ENCODE measurements around the gene SIK3. TPM values are rescaled to one million over a fixed set of nuclear protein-coding genes. Genes with fewer than 3 reads are reported as not detected.
"Not testable (repeated sequence)": the region's sequence is repeated elsewhere in the genome, so short reads cannot be mapped to it uniquely, and the experiment has no call there.

Gene SIK3
- total RNA-seq, 1 experiment from 2014 or later, result 34.4 TPM

DNA sequence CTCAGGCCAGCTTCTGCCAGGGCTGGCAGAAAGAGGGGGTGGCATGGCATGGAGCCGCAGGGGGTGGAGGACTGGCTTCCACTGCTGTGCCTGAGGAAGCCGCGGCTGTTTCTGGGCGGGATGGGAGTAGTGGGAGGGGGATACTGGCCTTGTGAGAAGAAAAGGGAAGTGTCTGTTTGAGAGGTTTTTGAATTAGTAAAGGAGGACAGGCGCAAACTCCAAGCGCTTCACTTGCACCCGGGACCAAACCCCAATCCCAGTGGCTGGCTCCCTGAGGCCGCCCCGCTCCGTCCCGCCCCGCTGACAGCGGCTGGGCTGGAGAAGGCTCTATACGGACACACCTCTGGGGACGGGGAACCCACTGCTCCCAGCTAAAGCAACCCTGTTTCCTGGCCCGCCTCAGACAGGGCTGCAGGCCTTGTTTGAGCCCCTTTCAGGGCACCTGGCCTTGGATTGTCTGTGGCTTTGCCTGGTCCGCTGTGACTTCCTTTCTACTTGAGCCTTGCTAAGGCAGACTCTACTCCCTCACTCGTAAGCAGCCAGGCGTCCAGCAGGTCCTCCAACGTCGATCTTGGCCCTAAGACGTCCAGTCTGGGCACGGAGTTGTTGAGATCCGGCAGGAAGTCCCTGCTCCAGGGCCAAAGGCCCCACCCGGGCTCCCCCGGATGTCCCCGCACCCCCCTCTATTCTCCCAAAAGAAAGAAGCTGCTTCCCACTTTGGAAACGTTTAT lies 263.0 kb downstream of the SIK3 start:
- DNase-seq (ENCODE audit: low spot score), result no peak
- Mint-ChIP-seq H3K27me3 (ENCODE audit: low read depth) (peaks cover 11% of the 10 kb centered on the region), H3K27ac (no peak overlapping the region), H3K9me3 (peaks cover 3% of the 10 kb centered on the region; the same call in 1 of the 2 replicates), H3K4me1 (peaks cover 19% of the 10 kb centered on the region), H3K4me3 (peak overlapping the region; percentile 59), H3K36me3 (no peaks in the 10 kb centered on the region)
- peak; percentile 22 for ATAC-seq
- TF ChIP-seq TEAD1 (CRISPR knock-in tag; IDR thresholded peaks at IDR 0.05), result no peak
- TF ChIP-seq TEAD4 (CRISPR knock-in tag; IDR thresholded peaks at IDR 0.05), result no peak
- no peak for TF ChIP-seq IRF2 (CRISPR knock-in tag; IDR thresholded peaks at IDR 0.05; ENCODE audit: borderline replicate concordance, low read depth)
- no peak for TF ChIP-seq ETV6 (CRISPR knock-in tag; IDR thresholded peaks at IDR 0.05)
- no peak for TF ChIP-seq NR1H2 (CRISPR knock-in tag; IDR thresholded peaks at IDR 0.05)
- TF ChIP-seq SOX15 (CRISPR knock-in tag; IDR thresholded peaks at IDR 0.05), result no peak
- TF ChIP-seq, protein P1, sequence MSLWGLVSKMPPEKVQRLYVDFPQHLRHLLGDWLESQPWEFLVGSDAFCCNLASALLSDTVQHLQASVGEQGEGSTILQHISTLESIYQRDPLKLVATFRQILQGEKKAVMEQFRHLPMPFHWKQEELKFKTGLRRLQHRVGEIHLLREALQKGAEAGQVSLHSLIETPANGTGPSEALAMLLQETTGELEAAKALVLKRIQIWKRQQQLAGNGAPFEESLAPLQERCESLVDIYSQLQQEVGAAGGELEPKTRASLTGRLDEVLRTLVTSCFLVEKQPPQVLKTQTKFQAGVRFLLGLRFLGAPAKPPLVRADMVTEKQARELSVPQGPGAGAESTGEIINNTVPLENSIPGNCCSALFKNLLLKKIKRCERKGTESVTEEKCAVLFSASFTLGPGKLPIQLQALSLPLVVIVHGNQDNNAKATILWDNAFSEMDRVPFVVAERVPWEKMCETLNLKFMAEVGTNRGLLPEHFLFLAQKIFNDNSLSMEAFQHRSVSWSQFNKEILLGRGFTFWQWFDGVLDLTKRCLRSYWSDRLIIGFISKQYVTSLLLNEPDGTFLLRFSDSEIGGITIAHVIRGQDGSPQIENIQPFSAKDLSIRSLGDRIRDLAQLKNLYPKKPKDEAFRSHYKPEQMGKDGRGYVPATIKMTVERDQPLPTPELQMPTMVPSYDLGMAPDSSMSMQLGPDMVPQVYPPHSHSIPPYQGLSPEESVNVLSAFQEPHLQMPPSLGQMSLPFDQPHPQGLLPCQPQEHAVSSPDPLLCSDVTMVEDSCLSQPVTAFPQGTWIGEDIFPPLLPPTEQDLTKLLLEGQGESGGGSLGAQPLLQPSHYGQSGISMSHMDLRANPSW (CRISPR knock-in tag; conservative IDR thresholded peaks at IDR 0.05; ENCODE audit: low read depth), result no peak
- no peak for TF ChIP-seq MXD4 (CRISPR knock-in tag; IDR thresholded peaks at IDR 0.05; ENCODE audit: borderline replicate concordance)
- TF ChIP-seq, protein P2, sequence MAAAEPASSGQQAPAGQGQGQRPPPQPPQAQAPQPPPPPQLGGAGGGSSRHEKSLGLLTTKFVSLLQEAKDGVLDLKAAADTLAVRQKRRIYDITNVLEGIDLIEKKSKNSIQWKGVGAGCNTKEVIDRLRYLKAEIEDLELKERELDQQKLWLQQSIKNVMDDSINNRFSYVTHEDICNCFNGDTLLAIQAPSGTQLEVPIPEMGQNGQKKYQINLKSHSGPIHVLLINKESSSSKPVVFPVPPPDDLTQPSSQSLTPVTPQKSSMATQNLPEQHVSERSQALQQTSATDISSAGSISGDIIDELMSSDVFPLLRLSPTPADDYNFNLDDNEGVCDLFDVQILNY (CRISPR knock-in tag; IDR thresholded peaks at IDR 0.05), result no peak
- TF ChIP-seq ZNF219 (CRISPR knock-in tag; IDR thresholded peaks at IDR 0.05; ENCODE audit: borderline replicate concordance), result no peak
- TF ChIP-seq, protein P3, sequence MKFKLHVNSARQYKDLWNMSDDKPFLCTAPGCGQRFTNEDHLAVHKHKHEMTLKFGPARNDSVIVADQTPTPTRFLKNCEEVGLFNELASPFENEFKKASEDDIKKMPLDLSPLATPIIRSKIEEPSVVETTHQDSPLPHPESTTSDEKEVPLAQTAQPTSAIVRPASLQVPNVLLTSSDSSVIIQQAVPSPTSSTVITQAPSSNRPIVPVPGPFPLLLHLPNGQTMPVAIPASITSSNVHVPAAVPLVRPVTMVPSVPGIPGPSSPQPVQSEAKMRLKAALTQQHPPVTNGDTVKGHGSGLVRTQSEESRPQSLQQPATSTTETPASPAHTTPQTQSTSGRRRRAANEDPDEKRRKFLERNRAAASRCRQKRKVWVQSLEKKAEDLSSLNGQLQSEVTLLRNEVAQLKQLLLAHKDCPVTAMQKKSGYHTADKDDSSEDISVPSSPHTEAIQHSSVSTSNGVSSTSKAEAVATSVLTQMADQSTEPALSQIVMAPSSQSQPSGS (CRISPR knock-in tag; IDR thresholded peaks at IDR 0.05; ENCODE audit: borderline replicate concordance, low read depth), result no peak
- no peak for TF ChIP-seq ZNF317 (CRISPR knock-in tag; IDR thresholded peaks at IDR 0.05; ENCODE audit: borderline replicate concordance, low read depth)
- TF ChIP-seq NR3C1 (CRISPR knock-in tag; conservative IDR thresholded peaks at IDR 0.05; ENCODE audit: low read depth), result no peak
- TF ChIP-seq, protein P4, sequence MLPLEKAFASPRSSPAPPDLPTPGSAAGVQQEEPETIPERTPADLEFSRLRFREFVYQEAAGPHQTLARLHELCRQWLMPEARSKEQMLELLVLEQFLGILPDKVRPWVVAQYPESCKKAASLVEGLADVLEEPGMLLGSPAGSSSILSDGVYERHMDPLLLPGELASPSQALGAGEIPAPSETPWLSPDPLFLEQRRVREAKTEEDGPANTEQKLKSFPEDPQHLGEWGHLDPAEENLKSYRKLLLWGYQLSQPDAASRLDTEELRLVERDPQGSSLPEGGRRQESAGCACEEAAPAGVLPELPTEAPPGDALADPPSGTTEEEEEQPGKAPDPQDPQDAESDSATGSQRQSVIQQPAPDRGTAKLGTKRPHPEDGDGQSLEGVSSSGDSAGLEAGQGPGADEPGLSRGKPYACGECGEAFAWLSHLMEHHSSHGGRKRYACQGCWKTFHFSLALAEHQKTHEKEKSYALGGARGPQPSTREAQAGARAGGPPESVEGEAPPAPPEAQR (CRISPR knock-in tag; IDR thresholded peaks at IDR 0.05), result no peak
- TF ChIP-seq, protein P5, sequence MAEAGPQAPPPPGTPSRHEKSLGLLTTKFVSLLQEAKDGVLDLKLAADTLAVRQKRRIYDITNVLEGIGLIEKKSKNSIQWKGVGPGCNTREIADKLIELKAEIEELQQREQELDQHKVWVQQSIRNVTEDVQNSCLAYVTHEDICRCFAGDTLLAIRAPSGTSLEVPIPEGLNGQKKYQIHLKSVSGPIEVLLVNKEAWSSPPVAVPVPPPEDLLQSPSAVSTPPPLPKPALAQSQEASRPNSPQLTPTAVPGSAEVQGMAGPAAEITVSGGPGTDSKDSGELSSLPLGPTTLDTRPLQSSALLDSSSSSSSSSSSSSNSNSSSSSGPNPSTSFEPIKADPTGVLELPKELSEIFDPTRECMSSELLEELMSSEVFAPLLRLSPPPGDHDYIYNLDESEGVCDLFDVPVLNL (CRISPR knock-in tag; IDR thresholded peaks at IDR 0.05; ENCODE audit: borderline replicate concordance, low read depth), result no peak
- TF ChIP-seq ZNF423 (CRISPR knock-in tag; IDR thresholded peaks at IDR 0.05), result no peak
- TF ChIP-seq, protein P6, sequence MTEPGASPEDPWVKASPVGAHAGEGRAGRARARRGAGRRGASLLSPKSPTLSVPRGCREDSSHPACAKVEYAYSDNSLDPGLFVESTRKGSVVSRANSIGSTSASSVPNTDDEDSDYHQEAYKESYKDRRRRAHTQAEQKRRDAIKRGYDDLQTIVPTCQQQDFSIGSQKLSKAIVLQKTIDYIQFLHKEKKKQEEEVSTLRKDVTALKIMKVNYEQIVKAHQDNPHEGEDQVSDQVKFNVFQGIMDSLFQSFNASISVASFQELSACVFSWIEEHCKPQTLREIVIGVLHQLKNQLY (CRISPR knock-in tag; IDR thresholded peaks at IDR 0.05), result no peak
- TF ChIP-seq, protein P7, sequence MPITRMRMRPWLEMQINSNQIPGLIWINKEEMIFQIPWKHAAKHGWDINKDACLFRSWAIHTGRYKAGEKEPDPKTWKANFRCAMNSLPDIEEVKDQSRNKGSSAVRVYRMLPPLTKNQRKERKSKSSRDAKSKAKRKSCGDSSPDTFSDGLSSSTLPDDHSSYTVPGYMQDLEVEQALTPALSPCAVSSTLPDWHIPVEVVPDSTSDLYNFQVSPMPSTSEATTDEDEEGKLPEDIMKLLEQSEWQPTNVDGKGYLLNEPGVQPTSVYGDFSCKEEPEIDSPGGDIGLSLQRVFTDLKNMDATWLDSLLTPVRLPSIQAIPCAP (CRISPR knock-in tag; IDR thresholded peaks at IDR 0.05), result no peak
- ChIA-PET CTCF (interaction anchor here (0.6 to 6.0 kb wide), 43 partner anchors 8 to 391 kb away, joined by 3 to 358 read pairs (median 4); partner anchors contain the start of genes APOA4, APOA5, BUD13 and PAFAH1B2), POLR2A (interaction anchor here (1.3 to 1.4 kb wide), 2 partner anchors 44 to 62 kb away, joined by 3 to 8 read pairs; partner anchors contain the start of genes APOA5 and BUD13)

DNA sequence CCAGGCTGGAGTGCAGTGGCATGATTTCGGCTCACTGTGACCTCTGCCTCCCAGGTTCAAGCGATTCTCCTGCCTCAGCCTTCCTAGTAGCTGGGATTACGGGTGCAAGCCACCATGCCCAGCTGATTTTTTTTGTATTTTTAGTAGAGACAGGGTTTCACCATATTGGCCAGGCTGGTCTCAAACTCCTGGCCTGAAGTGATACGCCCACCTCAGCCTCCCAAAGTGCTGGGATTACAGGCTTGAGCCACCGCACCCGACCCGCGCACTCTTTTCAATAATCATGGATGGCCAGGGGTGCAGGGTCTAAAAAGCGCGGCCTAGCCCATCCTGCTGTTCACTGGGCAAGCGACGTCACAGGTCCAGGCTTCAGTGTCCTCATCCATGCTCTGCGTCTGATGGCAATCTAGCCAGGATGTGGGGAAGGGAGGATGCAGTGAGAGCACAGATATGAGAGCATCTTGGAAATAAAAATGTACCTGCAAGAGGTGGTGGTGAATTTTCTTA lies 263.6 kb downstream of the SIK3 start:
- ATAC-seq; H3K9me3 Mint-ChIP-seq; DNase-seq (ENCODE audit: low spot score); POLR2A ChIA-PET; H3K27ac Mint-ChIP-seq; H3K36me3 Mint-ChIP-seq: not testable (repeated sequence)
- CTCF ChIA-PET, result interaction anchor here (1.8 to 6.0 kb wide), 3 partner anchors 44 to 310 kb away, joined by 12 to 358 read pairs (median 16); partner anchors contain the start of genes APOA5, PAFAH1B2 and ZPR1
- Mint-ChIP-seq H3K4me1 (peaks cover 14% of the 10 kb centered on the region), H3K27me3 (ENCODE audit: low read depth) (peaks cover 11% of the 10 kb centered on the region), H3K4me3 (peak overlapping the region; percentile 59)

Measured in WTC11 (cell line).